GM23248 (cell line): ENCODE measurements around the gene MMAA.

ENCODE experiments used
- EZH2 ChIP-seq: fragments of 200-600 bp; sonication (generic); IDR thresholded peaks from 2 replicates; pipeline ENCODE4 v1.6.1; 2018; ENCODE audit warnings: antibody characterized with exemption, mild to moderate bottlenecking; ENCODE audit not compliant: insufficient read depth, poor library complexity, severe bottlenecking
- EZH2phosphoT487 ChIP-seq: fragments of 200-600 bp; sonication (generic); IDR thresholded peaks from 2 replicates; pipeline ENCODE4 v1.6.1; 2018; ENCODE audit warnings: antibody characterized with exemption, moderate library complexity, mild to moderate bottlenecking, low read depth; ENCODE audit not compliant: insufficient read depth

DNA sequence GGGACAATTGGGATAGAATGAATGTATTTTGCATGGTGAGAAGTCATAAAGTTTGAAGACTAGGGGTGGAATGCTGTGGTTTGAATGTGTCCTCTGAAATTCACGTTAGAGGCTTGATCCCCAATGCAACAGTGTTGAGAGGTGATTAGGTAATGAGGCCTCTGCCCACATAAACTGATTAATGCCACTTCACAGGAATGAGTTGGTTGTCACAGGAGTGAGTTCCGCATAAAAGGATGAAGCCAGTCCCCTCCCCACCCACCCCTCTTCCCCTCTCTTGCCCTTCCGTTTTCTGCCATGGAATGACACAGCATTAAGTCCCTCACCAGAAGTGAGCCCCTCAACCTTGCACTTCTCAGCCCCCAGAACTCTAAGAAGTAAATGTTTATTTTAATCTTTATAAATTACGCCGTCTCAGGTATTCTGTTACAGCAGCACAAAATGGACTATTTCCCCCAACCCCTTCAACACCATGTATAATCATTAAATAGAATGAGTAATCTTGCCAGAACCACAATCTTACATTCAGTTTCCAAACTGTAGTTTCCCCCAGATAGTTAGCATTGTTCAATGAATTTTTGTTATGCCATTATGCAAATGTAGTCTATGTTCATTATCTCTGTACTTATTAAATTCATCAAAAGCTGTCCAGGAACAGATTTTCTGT, 5.5 kb upstream of the MMAA start:
- TF ChIP-seq EZH2: no peak
- no peak for TF ChIP-seq EZH2phosphoT487
